ENCODE measurements around the gene SHTN1. TPM values are rescaled to one million over a fixed set of nuclear protein-coding genes. Genes with fewer than 3 reads are reported as not detected.

SHTN1 gene
- total and polyA plus RNA-seq, 7 donors = 4.1 to 12.5 (median 6.1) TPM

DNA sequence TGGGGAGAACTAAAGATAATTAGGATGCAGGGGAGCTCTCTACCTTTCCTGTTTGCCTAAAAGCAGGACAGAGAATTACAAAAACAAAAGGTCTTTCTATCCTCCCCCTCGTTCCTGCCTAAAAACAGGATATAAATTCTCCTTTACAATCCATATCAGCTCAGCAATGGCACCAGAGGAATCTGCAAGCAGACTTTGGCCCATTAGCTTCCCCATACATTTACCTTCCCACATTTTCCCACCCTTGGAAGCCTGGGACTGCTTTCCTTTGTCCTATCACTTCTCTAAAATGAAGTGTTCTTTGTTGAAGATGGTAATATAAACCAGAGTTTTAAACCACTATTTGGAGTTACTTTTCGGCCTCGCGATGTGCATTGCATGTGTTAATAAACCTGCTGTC lies 15.5 kb downstream of the SHTN1 start:
- no peaks in the 10 kb centered on the region for H3K9me3 ChIP-seq
- no peaks in the 10 kb centered on the region for H3K4me1 ChIP-seq
- no peak for DNase-seq
- TF ChIP-seq EP300 (IDR thresholded peaks at IDR 0.05) = no peak
- TF ChIP-seq, protein P1, sequence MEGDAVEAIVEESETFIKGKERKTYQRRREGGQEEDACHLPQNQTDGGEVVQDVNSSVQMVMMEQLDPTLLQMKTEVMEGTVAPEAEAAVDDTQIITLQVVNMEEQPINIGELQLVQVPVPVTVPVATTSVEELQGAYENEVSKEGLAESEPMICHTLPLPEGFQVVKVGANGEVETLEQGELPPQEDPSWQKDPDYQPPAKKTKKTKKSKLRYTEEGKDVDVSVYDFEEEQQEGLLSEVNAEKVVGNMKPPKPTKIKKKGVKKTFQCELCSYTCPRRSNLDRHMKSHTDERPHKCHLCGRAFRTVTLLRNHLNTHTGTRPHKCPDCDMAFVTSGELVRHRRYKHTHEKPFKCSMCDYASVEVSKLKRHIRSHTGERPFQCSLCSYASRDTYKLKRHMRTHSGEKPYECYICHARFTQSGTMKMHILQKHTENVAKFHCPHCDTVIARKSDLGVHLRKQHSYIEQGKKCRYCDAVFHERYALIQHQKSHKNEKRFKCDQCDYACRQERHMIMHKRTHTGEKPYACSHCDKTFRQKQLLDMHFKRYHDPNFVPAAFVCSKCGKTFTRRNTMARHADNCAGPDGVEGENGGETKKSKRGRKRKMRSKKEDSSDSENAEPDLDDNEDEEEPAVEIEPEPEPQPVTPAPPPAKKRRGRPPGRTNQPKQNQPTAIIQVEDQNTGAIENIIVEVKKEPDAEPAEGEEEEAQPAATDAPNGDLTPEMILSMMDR (IDR thresholded peaks at IDR 0.05) = no peak
- no peak for TF ChIP-seq POLR2A (IDR thresholded peaks at IDR 0.05)
- TF ChIP-seq POLR2AphosphoS5 (IDR thresholded peaks at IDR 0.05) = no peak
- intact Hi-C loops (cut with DNase I) = no loop called here
- WGBS, 2 donors = 68 to 84% methylated on average over 4 of the region's 4 CpGs
- H3K27ac ChIP-seq = no peak overlapping the region
- no peaks in the 10 kb centered on the region for H3K27me3 ChIP-seq
- H3K4me3 ChIP-seq = no peak overlapping the region
- H3K36me3 ChIP-seq = no peaks in the 10 kb centered on the region

DNA sequence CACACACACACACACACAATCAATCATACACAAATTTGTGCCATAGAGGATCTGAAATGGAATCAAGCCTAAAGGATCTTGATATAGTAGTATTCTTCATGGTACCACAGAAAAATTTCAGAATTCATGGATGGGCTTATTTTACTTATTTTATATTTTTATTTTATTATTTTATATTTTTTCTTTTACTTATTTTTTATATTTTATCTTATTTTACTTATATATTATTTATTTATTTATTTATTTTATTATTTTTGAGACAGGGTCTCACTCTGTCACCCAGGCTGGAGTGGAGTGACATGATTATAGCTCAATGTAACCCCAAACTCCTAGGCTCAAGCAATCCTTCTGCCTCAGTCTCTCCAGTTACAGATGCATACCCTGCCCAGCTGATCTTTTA lies 16.7 kb downstream of the SHTN1 start:
- no peaks in the 10 kb centered on the region for H3K4me1 ChIP-seq
- H3K27ac ChIP-seq = no peak overlapping the region
- H3K36me3 ChIP-seq = no peaks in the 10 kb centered on the region
- intact Hi-C loops (cut with DNase I) = no loop called here
- no peaks in the 10 kb centered on the region for H3K27me3 ChIP-seq
- TF ChIP-seq, protein P1 (IDR thresholded peaks at IDR 0.05) = no peak
- TF ChIP-seq POLR2A (IDR thresholded peaks at IDR 0.05) (no peak), POLR2AphosphoS5 (IDR thresholded peaks at IDR 0.05) (no peak), EP300 (IDR thresholded peaks at IDR 0.05) (no peak)
- no peaks in the 10 kb centered on the region for H3K9me3 ChIP-seq
- DNase-seq = no peak
- no peak overlapping the region for H3K4me3 ChIP-seq

DNA sequence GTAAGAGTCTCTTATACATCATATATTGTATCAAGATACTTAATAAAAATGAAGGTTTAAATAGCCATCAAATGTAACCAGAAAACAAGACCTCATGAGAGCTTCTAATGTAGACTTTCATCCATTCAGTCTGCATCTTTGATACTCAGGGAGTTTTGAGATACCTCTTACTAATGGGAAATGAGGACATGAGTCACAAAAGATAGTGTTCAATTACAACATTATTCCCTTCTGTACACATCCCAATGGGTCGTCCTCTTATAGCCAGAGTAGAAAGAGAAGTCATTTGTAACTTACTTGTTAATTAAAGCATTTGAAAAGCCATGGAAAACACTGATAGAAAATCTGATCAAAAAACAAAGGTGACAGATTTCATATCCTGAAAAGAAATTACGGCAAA lies 19.4 kb downstream of the SHTN1 start:
- intact Hi-C loops (cut with DNase I) = no loop called here
- no peak for DNase-seq
- no peak overlapping the region for H3K4me3 ChIP-seq
- H3K36me3 ChIP-seq = no peaks in the 10 kb centered on the region
- no peak overlapping the region for H3K27ac ChIP-seq
- no peaks in the 10 kb centered on the region for H3K4me1 ChIP-seq
- 83 to 90% methylated on average over 2 of the region's 2 CpGs for WGBS, 2 donors
- H3K27me3 ChIP-seq = no peaks in the 10 kb centered on the region
- no peak for TF ChIP-seq EP300 (IDR thresholded peaks at IDR 0.05)
- TF ChIP-seq POLR2AphosphoS5 (IDR thresholded peaks at IDR 0.05) = no peak
- no peaks in the 10 kb centered on the region for H3K9me3 ChIP-seq

DNA sequence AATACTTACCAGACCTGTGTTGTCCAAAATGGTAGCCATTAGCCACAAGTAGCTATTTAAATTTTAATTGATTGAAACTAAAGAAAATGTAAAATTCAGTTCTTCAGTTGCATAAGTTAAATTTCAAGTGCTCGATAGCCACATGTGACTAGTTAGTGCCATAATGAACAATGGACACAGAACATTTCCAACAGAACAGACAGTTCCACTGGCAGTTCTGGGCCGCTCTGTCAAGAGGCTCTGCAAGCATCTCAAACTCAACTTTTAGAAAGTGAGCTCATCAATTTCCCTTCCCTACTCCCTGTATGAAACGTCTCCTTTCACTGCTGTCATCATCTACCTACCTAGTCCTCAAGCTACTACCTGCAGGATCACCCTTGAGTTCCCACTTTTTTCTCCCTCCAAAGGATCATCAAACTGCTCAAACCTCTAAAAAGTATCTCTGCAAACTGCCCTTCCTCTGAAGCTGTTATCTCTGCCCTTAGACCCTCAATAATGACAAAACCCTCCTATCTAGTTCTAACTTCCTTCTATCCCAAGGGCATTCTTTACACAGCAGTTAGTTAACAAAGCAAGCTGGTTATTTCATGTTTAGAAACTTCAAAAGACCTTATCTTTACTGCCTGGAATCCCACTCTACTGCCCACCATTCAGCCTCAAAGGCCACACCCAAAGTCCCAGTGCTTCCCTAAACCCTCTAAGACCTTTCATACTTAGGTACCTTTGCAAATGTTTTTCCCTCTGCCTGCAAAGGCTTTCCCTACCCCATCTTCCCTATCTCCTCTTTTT lies 20.6 kb downstream of the SHTN1 start:
- no peaks in the 10 kb centered on the region for H3K4me1 ChIP-seq
- 76 to 85% methylated on average over 3 of the region's 3 CpGs for WGBS, 2 donors
- no peaks in the 10 kb centered on the region for H3K9me3 ChIP-seq
- no peak overlapping the region for H3K27ac ChIP-seq
- intact Hi-C loops (cut with DNase I) = no loop called here
- TF ChIP-seq, protein P1 (IDR thresholded peaks at IDR 0.05) = no peak
- no peak for TF ChIP-seq EP300 (IDR thresholded peaks at IDR 0.05)
- TF ChIP-seq POLR2A (IDR thresholded peaks at IDR 0.05) = no peak
- TF ChIP-seq POLR2AphosphoS5 (IDR thresholded peaks at IDR 0.05) = no peak
- DNase-seq = no peak
- no peaks in the 10 kb centered on the region for H3K36me3 ChIP-seq
- no peak overlapping the region for H3K4me3 ChIP-seq
- H3K27me3 ChIP-seq = no peaks in the 10 kb centered on the region

DNA sequence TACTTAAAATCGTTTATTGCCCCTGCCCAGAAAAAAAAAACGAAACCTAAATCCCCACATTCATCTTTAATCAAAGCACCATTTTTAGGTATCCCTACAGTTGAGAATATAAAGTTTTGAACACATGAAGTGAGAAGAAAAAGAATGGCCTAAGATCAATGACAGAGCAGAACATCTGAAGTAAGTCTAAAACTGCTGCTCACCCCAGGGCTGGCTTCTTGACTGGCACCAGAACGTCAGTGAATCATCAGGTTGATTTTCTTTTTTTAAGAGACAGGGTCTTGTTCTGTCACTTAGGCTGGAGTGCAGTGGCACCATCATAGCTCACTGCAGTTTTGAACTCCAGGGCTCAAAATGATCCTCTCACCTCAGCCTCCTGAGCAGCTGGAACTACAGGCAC lies 24.9 kb downstream of the SHTN1 start:
- 79 to 85% methylated on average over 3 of the region's 3 CpGs for whole genome bisulfite sequencing, 2 donors
- TF ChIP-seq, protein P1 (IDR thresholded peaks at IDR 0.05) = no peak
- TF ChIP-seq EP300 (IDR thresholded peaks at IDR 0.05) = no peak
- no peak overlapping the region for H3K4me3 ChIP-seq
- H3K27ac ChIP-seq = no peak overlapping the region
- H3K9me3 ChIP-seq = no peaks in the 10 kb centered on the region
- peaks cover 0 to 8% (median 0%) of the 10 kb centered on the region in 4 donors for H3K36me3 ChIP-seq
- no peak for DNase-seq
- H3K27me3 ChIP-seq = no peaks in the 10 kb centered on the region
- H3K4me1 ChIP-seq = no peaks in the 10 kb centered on the region
- intact Hi-C loops (cut with DNase I) = no loop called here
